IPS DF 6.9 (cell line): ENCODE measurements around the gene TOP3A.

Experiments
- DNase-seq: peaks from one replicate; pipeline ENCODE4 v3.0.0-alpha.2; 2013; ENCODE audit warnings: low read depth, low spot score
- H3K27ac ChIP-seq: one replicate; pipeline ENCODE4 v1.5.1; 2013; ENCODE audit warnings: low read length, control low read depth
- H3K27me3 ChIP-seq: 2 replicates; pipeline ENCODE4 v1.6.1; 2013; ENCODE audit warnings: mild to moderate bottlenecking, low read length; ENCODE audit not compliant: control insufficient read depth, insufficient read depth
- H3K36me3 ChIP-seq: 2 replicates; pipeline ENCODE4 v1.6.1; 2013; ENCODE audit warnings: low read length; ENCODE audit not compliant: control insufficient read depth, insufficient read depth
- H3K4me1 ChIP-seq: 2 replicates; pipeline ENCODE4 v1.6.1; 2013; ENCODE audit warnings: low read length; ENCODE audit not compliant: control insufficient read depth, insufficient read depth
- H3K4me3 ChIP-seq: 2 replicates; pipeline ENCODE4 v1.5.1; 2013; ENCODE audit warnings: mild to moderate bottlenecking, low read length
- H3K9me3 ChIP-seq: 2 replicates; pipeline ENCODE4 v1.6.1; 2013; ENCODE audit warnings: low read length, inconsistent platforms; ENCODE audit not compliant: control insufficient read depth, insufficient read depth
- WGBS: extraction: QIAGEN DNeasy Blood & Tissue Kit; methylation state at CpG from one replicate; pipeline ENCODE4 v1.1.7; 2013; ENCODE audit warnings: mixed read lengths, missing lambda C conversion rate; ENCODE audit not compliant: insufficient read length, insufficient coverage; 5-methylcytosine and 5-hydroxymethylcytosine counted together

Gene TOP3A

GRCh38 chr17:18314731-18315561 lies at the start of gene TOP3A, which contains the start of gene SMCR8:
Gene TOP3A, minus strand, starts transcription at chr17:18314994. Its CDS starts 216 bp downstream, at chr17:18314778.
Gene SMCR8, plus strand, starts transcription at chr17:18315293. Its CDS starts 497 bp downstream, at chr17:18315790.
- DNase-seq: peak; percentile 76
- no peaks in the 10 kb centered on the region for H3K27me3 ChIP-seq
- H3K4me1 ChIP-seq: 0 out of 2 replicates have a peak, but pooled peaks cover 2% of the 10 kb centered on the region
- H3K4me3 ChIP-seq: peak within 1 kb of the TSS; percentile 71
- WGBS: no CpG with 5 or more reads among the region's 78 CpGs
- H3K9me3 ChIP-seq: no peaks in the 10 kb centered on the region
- no peak within 1 kb of the TSS for H3K27ac ChIP-seq
- H3K36me3 ChIP-seq: peaks cover 5% of the 10 kb centered on the region; the same call in 1 of the 2 replicates

GRCh38 chr17:18364166-18364565 lies 49.4 kb upstream of the TOP3A start:
- no peak for DNase-seq
- no peaks in the 10 kb centered on the region for H3K4me1 ChIP-seq

GRCh38 chr17:18363101-18364049 lies 48.6 kb upstream of the TOP3A start, which contains the start of gene SHMT1:
Gene SHMT1, minus strand, starts transcription at chr17:18363550. Its CDS starts 7,569 bp downstream, at chr17:18355981.
- H3K4me3 ChIP-seq: peak within 1 kb of the TSS; percentile 83
- WGBS: no CpG with 5 or more reads among the region's 76 CpGs
- H3K36me3 ChIP-seq: no peaks in the 10 kb centered on the region
- no peaks in the 10 kb centered on the region for H3K4me1 ChIP-seq
- H3K27me3 ChIP-seq: 0 out of 2 replicates have a peak, but pooled peaks cover 2% of the 10 kb centered on the region
- no peak within 1 kb of the TSS for H3K27ac ChIP-seq
- H3K9me3 ChIP-seq: no peaks in the 10 kb centered on the region
- DNase-seq: peak; percentile 94

More at GRCh38 chr17:18364166-18364565, 49.4 kb upstream of the TOP3A start:
- Histone ChIP-seq H3K4me3 (no peak overlapping the region), H3K27ac (no peak overlapping the region), H3K27me3 (0 out of 2 replicates have a peak, but pooled peaks cover 2% of the 10 kb centered on the region), H3K9me3 (no peaks in the 10 kb centered on the region), H3K36me3 (no peaks in the 10 kb centered on the region)
- no CpG with 5 or more reads among the region's 6 CpGs for WGBS

GRCh38 chr17:18362698-18363100 lies 47.9 kb upstream of the TOP3A start:
- 0 out of 2 replicates have a peak, but pooled peaks cover 2% of the 10 kb centered on the region for H3K27me3 ChIP-seq
- H3K4me1 ChIP-seq: no peaks in the 10 kb centered on the region
- no peaks in the 10 kb centered on the region for H3K9me3 ChIP-seq
- no peaks in the 10 kb centered on the region for H3K36me3 ChIP-seq
- no peak for DNase-seq
- no peak overlapping the region for H3K27ac ChIP-seq
- WGBS: no CpG with 5 or more reads among the region's 14 CpGs
- H3K4me3 ChIP-seq: peak overlapping the region; percentile 83

- 0 out of 2 replicates have a peak, but pooled peaks cover 2% of the 10 kb centered on the region for H3K27me3 ChIP-seq
- no peaks in the 10 kb centered on the region for H3K9me3 ChIP-seq
- H3K36me3 ChIP-seq: no peaks in the 10 kb centered on the region
- H3K4me1 ChIP-seq: no peaks in the 10 kb centered on the region
- H3K4me3 ChIP-seq: peak overlapping the region; percentile 83; the same call in 1 of the 2 replicates
- 100% methylated on average over 2 of the region's 15 CpGs for WGBS
- DNase-seq: no peak
- no peak overlapping the region for H3K27ac ChIP-seq
Measured at GRCh38 chr17:18361837-18362697, 47.3 kb upstream of the TOP3A start.

GRCh38 chr17:18360518-18360917 lies 45.7 kb upstream of the TOP3A start:
- no peak overlapping the region for H3K4me3 ChIP-seq
- DNase-seq: no peak
- WGBS: no CpG with 5 or more reads among the region's 8 CpGs
- 0 out of 2 replicates have a peak, but pooled peaks cover 2% of the 10 kb centered on the region for H3K27me3 ChIP-seq
- H3K9me3 ChIP-seq: no peaks in the 10 kb centered on the region
- H3K4me1 ChIP-seq: no peaks in the 10 kb centered on the region
- peaks cover 2% of the 10 kb centered on the region; the same call in 1 of the 2 replicates for H3K36me3 ChIP-seq
- H3K27ac ChIP-seq: no peak overlapping the region

- no peak for DNase-seq
- no CpG with 5 or more reads among the region's 10 CpGs for WGBS
- no peak overlapping the region for H3K4me3 ChIP-seq
- no peak overlapping the region for H3K27ac ChIP-seq
- no peaks in the 10 kb centered on the region for H3K9me3 ChIP-seq
- H3K4me1 ChIP-seq: no peaks in the 10 kb centered on the region
- H3K27me3 ChIP-seq: no peaks in the 10 kb centered on the region
- H3K36me3 ChIP-seq: peaks cover 13% of the 10 kb centered on the region
Measured at GRCh38 chr17:18356624-18357023, 41.8 kb upstream of the TOP3A start.

GRCh38 chr17:18353541-18353940 lies 38.7 kb upstream of the TOP3A start:
- H3K27me3 ChIP-seq: no peaks in the 10 kb centered on the region
- H3K36me3 ChIP-seq: peaks cover 17% of the 10 kb centered on the region
- no peaks in the 10 kb centered on the region for H3K4me1 ChIP-seq
- DNase-seq: no peak
- WGBS: no CpG with 5 or more reads among the region's 6 CpGs
- H3K4me3 ChIP-seq: no peak overlapping the region
- no peak overlapping the region for H3K27ac ChIP-seq
- no peaks in the 10 kb centered on the region for H3K9me3 ChIP-seq

GRCh38 chr17:18344021-18344420 lies 29.2 kb upstream of the TOP3A start:
- peaks cover 50% of the 10 kb centered on the region for H3K36me3 ChIP-seq
- DNase-seq: no peak
- H3K27ac ChIP-seq: no peak overlapping the region
- no CpG with 5 or more reads among the region's 5 CpGs for WGBS
- H3K4me3 ChIP-seq: no peak overlapping the region
- no peaks in the 10 kb centered on the region for H3K9me3 ChIP-seq
- no peaks in the 10 kb centered on the region for H3K27me3 ChIP-seq
- no peaks in the 10 kb centered on the region for H3K4me1 ChIP-seq
